Peyer's patch (tissue), 4 donors: ENCODE measurements around the gene TBL1X. TPM values are rescaled to one million over a fixed set of nuclear protein-coding genes. Genes with fewer than 3 reads are reported as not detected.

ENCODE experiments used
- DNase-seq, 3 donors: peaks; one replicate each; pipeline ENCODE4 v3.0.0-alpha.2; 2017 to 2019
- H3K27ac ChIP-seq, 4 donors: fragments of 200-600 bp; sonication (generic); one replicate each; pipeline ENCODE4 v1.5.1; 2016 to 2019
- H3K27me3 ChIP-seq, 2 donors: fragments of 200-600 bp; sonication (generic); one replicate each; pipeline ENCODE4 v1.5.1; 2019
- H3K36me3 ChIP-seq, 3 donors: fragments of 200-600 bp; sonication (generic); one replicate each; pipeline ENCODE4 v1.5.1; 2016 to 2019
- H3K4me1 ChIP-seq, 4 donors: fragments of 200-600 bp; sonication (generic); one replicate each; pipeline ENCODE4 v1.5.1; 2016 to 2019
- H3K4me3 ChIP-seq, 4 donors: fragments of 200-600 bp; sonication (generic); 1 replicate in 3 of 4; 2 replicates in 1 of 4; pipeline ENCODE4 v1.5.1; 2016 to 2019; ENCODE audit warnings: mild to moderate bottlenecking in 1 of 4
- H3K9me3 ChIP-seq, 4 donors: fragments of 200-600 bp; sonication (generic); one replicate each; pipeline ENCODE4 v1.5.1; 2016 to 2019; ENCODE audit warnings: mild to moderate bottlenecking in 1 of 4
- POLR2A ChIP-seq, 2 donors: fragments of 450-650 bp; IDR thresholded peaks; one replicate each; pipeline ENCODE4 v1.5.1; 2017; ENCODE audit warnings: antibody characterized with exemption in 2 of 2, mild to moderate bottlenecking in 2 of 2, moderate library complexity in 2 of 2
- total RNA-seq, 4 donors: library from RNA; depleted of rRNA; stranded (reverse); fragments of >200 nt; gene quantifications; one replicate each; pipeline ENCODE4 v1.1.0, GENCODE V29; 2016
- TF ChIP-seq, protein P1 (sequence below), 6 experiments: fragments of 450-650 bp in 4 of 6; fragments of 200-600 bp in 2 of 6; sonication (generic) in 1 of 6; IDR thresholded peaks; one replicate each; pipeline ENCODE4 v1.5.1; 2017 to 2019; ENCODE audit warnings: antibody characterized with exemption in 6 of 6, mild to moderate bottlenecking in 3 of 6, moderate library complexity in 1 of 6

Gene TBL1X
- total RNA-seq, 4 donors from 2014 or later = 3.9 to 29.7 (median 5.0) TPM

DNA sequence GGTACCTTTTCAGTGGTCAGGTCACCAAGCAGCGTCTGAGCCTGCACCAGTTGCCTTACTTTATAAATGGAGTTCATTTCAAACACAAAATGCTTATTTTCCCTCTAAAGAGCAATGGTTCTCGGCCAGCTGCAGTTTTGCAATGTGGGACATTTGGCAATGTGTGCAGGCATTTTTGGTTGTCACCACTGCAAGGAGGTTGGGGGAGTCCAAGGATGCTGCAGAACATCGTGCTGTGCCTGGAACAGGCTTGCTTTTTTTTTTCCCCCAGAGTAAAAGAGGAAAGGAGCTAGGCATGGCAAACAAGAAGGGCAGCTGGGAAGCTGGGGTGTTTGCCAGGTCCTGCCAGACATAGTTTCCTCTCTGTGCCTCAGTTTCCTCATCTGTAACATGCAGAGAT lies 185.2 kb downstream of the TBL1X start:
- no peaks in the 10 kb centered on the region for H3K9me3 ChIP-seq
- no peaks in the 10 kb centered on the region for H3K4me1 ChIP-seq
- no peak for TF ChIP-seq POLR2A (IDR thresholded peaks at IDR 0.05)
- TF ChIP-seq, protein P1, sequence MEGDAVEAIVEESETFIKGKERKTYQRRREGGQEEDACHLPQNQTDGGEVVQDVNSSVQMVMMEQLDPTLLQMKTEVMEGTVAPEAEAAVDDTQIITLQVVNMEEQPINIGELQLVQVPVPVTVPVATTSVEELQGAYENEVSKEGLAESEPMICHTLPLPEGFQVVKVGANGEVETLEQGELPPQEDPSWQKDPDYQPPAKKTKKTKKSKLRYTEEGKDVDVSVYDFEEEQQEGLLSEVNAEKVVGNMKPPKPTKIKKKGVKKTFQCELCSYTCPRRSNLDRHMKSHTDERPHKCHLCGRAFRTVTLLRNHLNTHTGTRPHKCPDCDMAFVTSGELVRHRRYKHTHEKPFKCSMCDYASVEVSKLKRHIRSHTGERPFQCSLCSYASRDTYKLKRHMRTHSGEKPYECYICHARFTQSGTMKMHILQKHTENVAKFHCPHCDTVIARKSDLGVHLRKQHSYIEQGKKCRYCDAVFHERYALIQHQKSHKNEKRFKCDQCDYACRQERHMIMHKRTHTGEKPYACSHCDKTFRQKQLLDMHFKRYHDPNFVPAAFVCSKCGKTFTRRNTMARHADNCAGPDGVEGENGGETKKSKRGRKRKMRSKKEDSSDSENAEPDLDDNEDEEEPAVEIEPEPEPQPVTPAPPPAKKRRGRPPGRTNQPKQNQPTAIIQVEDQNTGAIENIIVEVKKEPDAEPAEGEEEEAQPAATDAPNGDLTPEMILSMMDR (IDR thresholded peaks at IDR 0.05) = no peak

DNA sequence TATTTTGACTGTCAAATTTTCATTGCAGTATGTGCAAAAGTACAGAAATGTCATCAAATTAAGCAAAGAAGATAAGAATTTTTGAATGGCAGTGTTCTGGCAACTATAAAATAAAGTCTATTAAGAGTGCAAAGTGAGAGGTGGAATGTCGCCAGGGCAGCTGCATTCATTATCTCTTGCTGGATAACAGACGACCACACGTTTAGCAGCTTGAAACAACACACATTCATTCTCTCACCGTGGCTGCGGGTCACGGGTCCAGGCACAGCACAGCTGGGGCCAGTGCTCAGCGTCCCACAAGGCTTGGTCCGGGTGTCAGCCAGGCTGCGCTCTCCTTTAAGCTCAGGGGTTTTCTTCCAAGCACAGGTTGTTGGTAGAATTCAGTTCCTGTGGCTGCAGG lies 186.9 kb downstream of the TBL1X start:
- H3K4me3 ChIP-seq = no peak overlapping the region
- no peak for TF ChIP-seq POLR2A (IDR thresholded peaks at IDR 0.05)
- TF ChIP-seq, protein P1 (IDR thresholded peaks at IDR 0.05) = no peak
- DNase-seq = no peak
- H3K36me3 ChIP-seq = no peaks in the 10 kb centered on the region
- H3K9me3 ChIP-seq = no peaks in the 10 kb centered on the region
- no peaks in the 10 kb centered on the region for H3K4me1 ChIP-seq
- H3K27me3 ChIP-seq = no peaks in the 10 kb centered on the region
- no peak overlapping the region for H3K27ac ChIP-seq

More for the DNA sequence above, 185.2 kb downstream of the TBL1X start:
- Histone ChIP-seq H3K4me3 (no peak overlapping the region), H3K27ac (no peak overlapping the region), H3K36me3 (no peaks in the 10 kb centered on the region), H3K27me3 (no peaks in the 10 kb centered on the region)
- no peak for DNase-seq

DNA sequence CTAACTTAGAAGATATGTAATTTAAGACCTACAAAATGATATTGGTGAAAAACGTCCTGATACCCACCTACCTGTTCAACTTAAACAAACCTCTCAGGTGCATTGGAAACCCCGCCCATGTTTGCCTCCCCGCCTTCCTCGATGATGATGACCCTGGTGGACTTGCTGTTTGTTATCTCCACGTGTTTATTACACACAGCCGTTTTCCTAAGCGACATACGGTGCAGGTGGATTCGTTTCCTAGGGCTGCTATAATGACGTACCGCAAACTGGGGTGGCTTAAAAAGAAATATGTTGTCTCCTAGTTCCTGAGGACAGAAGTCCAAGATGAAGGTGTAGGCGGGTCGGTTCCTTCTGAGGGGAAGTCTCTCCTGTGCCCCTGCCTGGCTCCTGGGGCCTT lies 190.1 kb downstream of the TBL1X start:
- Histone ChIP-seq H3K9me3 (no peaks in the 10 kb centered on the region), H3K4me1 (no peaks in the 10 kb centered on the region), H3K27ac (no peak overlapping the region), H3K27me3 (no peaks in the 10 kb centered on the region), H3K36me3 (no peaks in the 10 kb centered on the region), H3K4me3 (no peak overlapping the region)
- DNase-seq = no peak
- TF ChIP-seq POLR2A (IDR thresholded peaks at IDR 0.05) = no peak
- TF ChIP-seq, protein P1 (IDR thresholded peaks at IDR 0.05) = no peak

DNA sequence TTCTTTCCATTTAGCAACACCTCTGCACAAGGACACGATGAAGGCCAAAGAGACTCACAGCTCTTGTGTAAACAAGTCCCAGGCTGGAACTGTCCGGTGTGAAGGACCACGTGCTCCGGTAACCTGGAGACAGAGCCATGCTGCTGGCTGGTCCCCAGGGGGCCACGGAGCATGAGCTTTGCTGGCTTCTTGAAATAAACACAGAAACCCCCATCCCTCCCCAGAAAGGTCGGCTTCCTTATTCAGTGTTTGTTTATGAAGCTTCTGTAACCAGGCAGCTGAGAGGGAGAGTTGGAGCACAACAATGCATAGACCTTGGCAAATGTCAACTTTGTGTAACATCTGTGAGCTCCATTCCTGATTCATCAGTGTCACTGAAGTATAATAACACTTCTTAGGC lies 191.4 kb downstream of the TBL1X start:
- H3K36me3 ChIP-seq = no peaks in the 10 kb centered on the region
- no peak overlapping the region for H3K4me3 ChIP-seq
- H3K4me1 ChIP-seq = no peaks in the 10 kb centered on the region
- H3K9me3 ChIP-seq = no peaks in the 10 kb centered on the region
- H3K27ac ChIP-seq = no peak overlapping the region
- no peaks in the 10 kb centered on the region for H3K27me3 ChIP-seq
- no peak for TF ChIP-seq POLR2A (IDR thresholded peaks at IDR 0.05)
- TF ChIP-seq, protein P1 (IDR thresholded peaks at IDR 0.05) = no peak
- no peak for DNase-seq

DNA sequence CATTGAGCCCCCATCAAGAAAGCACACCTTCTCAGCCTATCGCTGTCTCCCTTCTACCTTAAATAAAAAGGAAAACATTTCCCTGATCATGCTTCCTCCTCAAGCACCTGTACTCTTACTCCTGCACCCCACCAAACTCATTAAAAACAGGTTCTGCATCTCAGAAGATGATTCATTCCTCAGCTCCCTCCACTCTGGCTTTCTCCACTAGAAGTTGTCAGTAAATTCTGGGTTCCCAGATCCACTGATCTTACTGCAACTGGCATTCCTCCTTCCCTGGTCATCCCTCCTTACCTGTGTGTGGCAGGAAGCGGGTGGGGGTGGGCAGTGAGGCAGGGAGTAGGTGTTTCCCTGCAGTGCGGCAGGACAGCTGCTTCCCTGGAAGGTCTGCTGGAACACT lies 192.0 kb downstream of the TBL1X start:
- no peak for DNase-seq
- Histone ChIP-seq H3K4me1 (no peaks in the 10 kb centered on the region), H3K36me3 (no peaks in the 10 kb centered on the region), H3K9me3 (no peaks in the 10 kb centered on the region), H3K27me3 (no peaks in the 10 kb centered on the region), H3K27ac (no peak overlapping the region), H3K4me3 (no peak overlapping the region)
- TF ChIP-seq, protein P1 (IDR thresholded peaks at IDR 0.05) = no peak
- TF ChIP-seq POLR2A (IDR thresholded peaks at IDR 0.05) = no peak
